OCI-LY1 (cell line): Measurements from ENCODE around the gene SLC4A5.

Experiments
- EZH2 ChIP-seq: fragments of 200-600 bp; sonication (generic), shearing (Covaris generic); IDR thresholded peaks from 2 replicates; pipeline ENCODE4 v1.8.0; 2017; ENCODE audit warnings: borderline replicate concordance, mixed run types, mild to moderate bottlenecking, antibody characterized with exemption, low read length, moderate library complexity, mixed read lengths
- TF ChIP-seq, protein P1 (sequence below): fragments of 200-600 bp; sonication (generic), shearing (Covaris generic); IDR thresholded peaks from 2 replicates; pipeline ENCODE4 v1.5.1; 2017; ENCODE audit warnings: mild to moderate bottlenecking, antibody characterized with exemption, low read length, moderate library complexity, mixed read lengths

- TF ChIP-seq, protein P1, sequence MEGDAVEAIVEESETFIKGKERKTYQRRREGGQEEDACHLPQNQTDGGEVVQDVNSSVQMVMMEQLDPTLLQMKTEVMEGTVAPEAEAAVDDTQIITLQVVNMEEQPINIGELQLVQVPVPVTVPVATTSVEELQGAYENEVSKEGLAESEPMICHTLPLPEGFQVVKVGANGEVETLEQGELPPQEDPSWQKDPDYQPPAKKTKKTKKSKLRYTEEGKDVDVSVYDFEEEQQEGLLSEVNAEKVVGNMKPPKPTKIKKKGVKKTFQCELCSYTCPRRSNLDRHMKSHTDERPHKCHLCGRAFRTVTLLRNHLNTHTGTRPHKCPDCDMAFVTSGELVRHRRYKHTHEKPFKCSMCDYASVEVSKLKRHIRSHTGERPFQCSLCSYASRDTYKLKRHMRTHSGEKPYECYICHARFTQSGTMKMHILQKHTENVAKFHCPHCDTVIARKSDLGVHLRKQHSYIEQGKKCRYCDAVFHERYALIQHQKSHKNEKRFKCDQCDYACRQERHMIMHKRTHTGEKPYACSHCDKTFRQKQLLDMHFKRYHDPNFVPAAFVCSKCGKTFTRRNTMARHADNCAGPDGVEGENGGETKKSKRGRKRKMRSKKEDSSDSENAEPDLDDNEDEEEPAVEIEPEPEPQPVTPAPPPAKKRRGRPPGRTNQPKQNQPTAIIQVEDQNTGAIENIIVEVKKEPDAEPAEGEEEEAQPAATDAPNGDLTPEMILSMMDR: no peak
- no peak for TF ChIP-seq EZH2
Measured at GRCh38 chr2:74246496-74247195, 96.6 kb downstream of the SLC4A5 start.
